ENCODE measurements around the gene EPB41L3.
A peak's percentile ranks its signal among the peaks of the same experiment; 100 is the strongest.

The EPB41L3 gene

GRCh38 chr18:5530629-5531178 lies 13.1 kb downstream of the EPB41L3 start:
- no peak overlapping the region for H3K27ac ChIP-seq (ENCODE audit: low read depth, low read length)
- no peaks in the 10 kb centered on the region for H3K36me3 ChIP-seq (ENCODE audit: control insufficient read depth, insufficient read depth, low read length)
- no peaks in the 10 kb centered on the region for H3K4me1 ChIP-seq (ENCODE audit: control insufficient read depth, insufficient read depth, low read length)
- H3K27me3 ChIP-seq (ENCODE audit: control insufficient read depth, insufficient read depth, low read length) = no peaks in the 10 kb centered on the region
- no peak overlapping the region for H3K4me3 ChIP-seq (ENCODE audit: low read depth, low read length)
- no peak overlapping the region for H3K9ac ChIP-seq (ENCODE audit: low read depth, low read length)
- no peaks in the 10 kb centered on the region for H3K9me3 ChIP-seq (ENCODE audit: control insufficient read depth, insufficient read depth, low read length)

GRCh38 chr18:5529471-5529870 lies 14.3 kb downstream of the EPB41L3 start:
- H3K4me3 ChIP-seq (ENCODE audit: low read depth, low read length) = no peak overlapping the region
- H3K9me3 ChIP-seq (ENCODE audit: control insufficient read depth, insufficient read depth, low read length) = no peaks in the 10 kb centered on the region
- H3K36me3 ChIP-seq (ENCODE audit: control insufficient read depth, insufficient read depth, low read length) = no peaks in the 10 kb centered on the region
- H3K27ac ChIP-seq (ENCODE audit: low read depth, low read length) = no peak overlapping the region
- H3K9ac ChIP-seq (ENCODE audit: low read depth, low read length) = no peak overlapping the region
- H3K4me1 ChIP-seq (ENCODE audit: control insufficient read depth, insufficient read depth, low read length) = no peaks in the 10 kb centered on the region
- no peaks in the 10 kb centered on the region for H3K27me3 ChIP-seq (ENCODE audit: control insufficient read depth, insufficient read depth, low read length)

DNA sequence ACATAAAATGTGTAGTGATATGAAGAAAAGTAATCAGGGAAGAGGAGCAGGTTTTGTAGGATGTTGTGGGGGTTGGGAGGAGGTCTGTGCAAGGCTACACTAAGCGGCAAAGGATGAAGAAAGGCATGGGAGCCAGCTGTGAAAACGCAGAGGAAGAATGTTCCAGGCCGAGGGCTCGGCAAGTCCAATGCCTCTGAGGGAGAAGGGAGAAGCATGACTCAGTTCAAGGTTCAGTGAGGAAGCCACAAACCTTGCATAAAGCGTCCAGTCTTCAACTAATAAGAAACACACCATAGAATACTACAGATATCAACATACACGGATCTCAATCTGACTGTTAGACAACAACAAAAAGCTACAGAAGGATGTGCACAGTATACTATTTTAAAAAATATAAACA lies 16.2 kb downstream of the EPB41L3 start:
- Histone ChIP-seq H3K9ac (ENCODE audit: low read depth, low read length) (no peak overlapping the region), H3K36me3 (ENCODE audit: control insufficient read depth, insufficient read depth, low read length) (no peaks in the 10 kb centered on the region), H3K9me3 (ENCODE audit: control insufficient read depth, insufficient read depth, low read length) (no peaks in the 10 kb centered on the region), H3K4me1 (ENCODE audit: control insufficient read depth, insufficient read depth, low read length) (no peaks in the 10 kb centered on the region), H3K4me3 (ENCODE audit: low read depth, low read length) (no peak overlapping the region), H3K27ac (ENCODE audit: low read depth, low read length) (no peak overlapping the region), H3K27me3 (ENCODE audit: control insufficient read depth, insufficient read depth, low read length) (no peaks in the 10 kb centered on the region)

- Histone ChIP-seq H3K9ac (ENCODE audit: low read depth, low read length) (no peak overlapping the region), H3K9me3 (ENCODE audit: control insufficient read depth, insufficient read depth, low read length) (no peaks in the 10 kb centered on the region), H3K4me1 (ENCODE audit: control insufficient read depth, insufficient read depth, low read length) (no peaks in the 10 kb centered on the region)
Measured at GRCh38 chr18:5524660-5525059, 19.1 kb downstream of the EPB41L3 start.

GRCh38 chr18:5521000-5521399 lies 22.8 kb downstream of the EPB41L3 start:
- H3K9ac ChIP-seq (ENCODE audit: low read depth, low read length) = no peak overlapping the region
- H3K4me3 ChIP-seq (ENCODE audit: low read depth, low read length) = no peak overlapping the region
- H3K36me3 ChIP-seq (ENCODE audit: control insufficient read depth, insufficient read depth, low read length) = no peaks in the 10 kb centered on the region
- no peaks in the 10 kb centered on the region for H3K27me3 ChIP-seq (ENCODE audit: control insufficient read depth, insufficient read depth, low read length)
- no peaks in the 10 kb centered on the region for H3K9me3 ChIP-seq (ENCODE audit: control insufficient read depth, insufficient read depth, low read length)
- H3K4me1 ChIP-seq (ENCODE audit: control insufficient read depth, insufficient read depth, low read length) = no peaks in the 10 kb centered on the region
- no peak overlapping the region for H3K27ac ChIP-seq (ENCODE audit: low read depth, low read length)

More at GRCh38 chr18:5524660-5525059, 19.1 kb downstream of the EPB41L3 start:
- Histone ChIP-seq H3K36me3 (ENCODE audit: control insufficient read depth, insufficient read depth, low read length) (no peaks in the 10 kb centered on the region), H3K4me3 (ENCODE audit: low read depth, low read length) (no peak overlapping the region), H3K27me3 (ENCODE audit: control insufficient read depth, insufficient read depth, low read length) (no peaks in the 10 kb centered on the region), H3K27ac (ENCODE audit: low read depth, low read length) (no peak overlapping the region)

DNA sequence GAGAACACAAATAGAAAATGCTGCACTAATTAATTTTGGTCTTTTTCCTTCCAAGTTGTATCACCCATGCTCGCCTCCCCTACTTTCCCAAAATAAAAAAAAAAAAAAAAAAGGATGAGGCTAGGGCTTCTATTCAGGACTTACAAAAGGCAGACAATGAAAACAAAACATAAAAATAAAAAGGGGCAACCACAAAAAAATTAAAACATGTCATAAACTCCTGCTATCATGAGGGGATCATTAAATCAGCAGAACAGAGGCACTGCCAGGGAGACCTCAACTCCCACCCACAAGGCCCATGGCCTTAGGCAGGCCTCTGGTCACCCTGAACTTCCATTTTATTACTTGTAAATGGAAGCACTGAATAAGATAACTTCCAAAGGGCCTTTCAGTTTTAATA lies 23.3 kb downstream of the EPB41L3 start:
- Histone ChIP-seq H3K27ac (ENCODE audit: low read depth, low read length) (no peak overlapping the region), H3K4me3 (ENCODE audit: low read depth, low read length) (no peak overlapping the region), H3K4me1 (ENCODE audit: control insufficient read depth, insufficient read depth, low read length) (no peaks in the 10 kb centered on the region), H3K9ac (ENCODE audit: low read depth, low read length) (no peak overlapping the region), H3K27me3 (ENCODE audit: control insufficient read depth, insufficient read depth, low read length) (no peaks in the 10 kb centered on the region), H3K36me3 (ENCODE audit: control insufficient read depth, insufficient read depth, low read length) (no peaks in the 10 kb centered on the region), H3K9me3 (ENCODE audit: control insufficient read depth, insufficient read depth, low read length) (no peaks in the 10 kb centered on the region)

GRCh38 chr18:5519448-5520298 lies 24.1 kb downstream of the EPB41L3 start:
- no peaks in the 10 kb centered on the region for H3K9me3 ChIP-seq (ENCODE audit: control insufficient read depth, insufficient read depth, low read length)
- H3K9ac ChIP-seq (ENCODE audit: low read depth, low read length) = no peak overlapping the region
- no peaks in the 10 kb centered on the region for H3K36me3 ChIP-seq (ENCODE audit: control insufficient read depth, insufficient read depth, low read length)
- no peaks in the 10 kb centered on the region for H3K27me3 ChIP-seq (ENCODE audit: control insufficient read depth, insufficient read depth, low read length)
- no peaks in the 10 kb centered on the region for H3K4me1 ChIP-seq (ENCODE audit: control insufficient read depth, insufficient read depth, low read length)
- no peak overlapping the region for H3K27ac ChIP-seq (ENCODE audit: low read depth, low read length)
- H3K4me3 ChIP-seq (ENCODE audit: low read depth, low read length) = no peak overlapping the region

DNA sequence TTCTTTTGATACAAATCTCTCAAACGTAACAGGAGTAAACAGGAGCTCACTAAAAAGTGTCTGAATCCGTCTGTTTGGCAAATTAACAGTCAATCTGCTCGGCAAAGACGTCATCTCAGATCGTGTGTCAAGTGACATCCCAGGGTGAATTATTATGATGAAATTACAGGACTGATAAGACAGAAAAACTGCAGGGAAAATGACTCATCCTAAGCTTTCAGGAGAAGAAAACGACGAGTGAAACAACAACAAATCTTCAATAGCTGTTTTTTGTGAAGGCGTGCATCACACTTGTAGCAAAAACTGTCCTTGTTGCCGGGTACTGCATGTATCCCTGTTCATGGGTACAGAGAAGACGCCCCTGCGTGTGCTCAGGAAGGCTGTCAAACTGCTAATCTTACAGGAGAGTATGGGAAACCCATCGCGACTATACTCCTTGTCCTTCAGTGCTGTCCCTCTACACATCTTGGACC lies 24.9 kb downstream of the EPB41L3 start:
- no peaks in the 10 kb centered on the region for H3K27me3 ChIP-seq (ENCODE audit: control insufficient read depth, insufficient read depth, low read length)
- H3K36me3 ChIP-seq (ENCODE audit: control insufficient read depth, insufficient read depth, low read length) = no peaks in the 10 kb centered on the region
- H3K4me3 ChIP-seq (ENCODE audit: low read depth, low read length) = no peak overlapping the region
- H3K27ac ChIP-seq (ENCODE audit: low read depth, low read length) = no peak overlapping the region
- 0 out of 2 replicates have a peak overlapping the region, but pooled peaks have one; percentile 5 for H3K9ac ChIP-seq (ENCODE audit: low read depth, low read length)
- H3K4me1 ChIP-seq (ENCODE audit: control insufficient read depth, insufficient read depth, low read length) = no peaks in the 10 kb centered on the region
- no peaks in the 10 kb centered on the region for H3K9me3 ChIP-seq (ENCODE audit: control insufficient read depth, insufficient read depth, low read length)

GRCh38 chr18:5518179-5518770 lies 25.5 kb downstream of the EPB41L3 start:
- no peak overlapping the region for H3K9ac ChIP-seq (ENCODE audit: low read depth, low read length)
- H3K36me3 ChIP-seq (ENCODE audit: control insufficient read depth, insufficient read depth, low read length) = no peaks in the 10 kb centered on the region
- no peak overlapping the region for H3K27ac ChIP-seq (ENCODE audit: low read depth, low read length)
- H3K4me3 ChIP-seq (ENCODE audit: low read depth, low read length) = no peak overlapping the region
- no peaks in the 10 kb centered on the region for H3K27me3 ChIP-seq (ENCODE audit: control insufficient read depth, insufficient read depth, low read length)
- H3K4me1 ChIP-seq (ENCODE audit: control insufficient read depth, insufficient read depth, low read length) = no peaks in the 10 kb centered on the region
- no peaks in the 10 kb centered on the region for H3K9me3 ChIP-seq (ENCODE audit: control insufficient read depth, insufficient read depth, low read length)

DNA sequence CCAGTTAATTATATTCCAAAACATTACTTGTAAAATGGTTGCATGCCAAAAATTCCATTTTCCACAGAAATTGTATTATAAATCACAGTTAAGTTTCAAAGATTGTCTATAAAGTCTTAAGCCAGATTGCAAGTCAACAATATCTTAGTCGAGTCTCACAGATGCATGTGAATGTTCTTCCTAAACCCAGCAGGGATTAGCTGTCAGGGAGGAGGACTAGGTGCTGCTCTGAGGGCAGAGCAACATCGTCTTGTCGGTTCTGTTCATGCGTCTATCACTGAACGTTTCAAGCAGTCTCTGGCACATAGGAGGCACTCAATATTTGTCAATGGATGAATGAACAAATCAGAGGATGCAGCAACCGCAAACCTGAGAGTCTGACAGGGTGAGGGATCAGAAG lies 27.0 kb downstream of the EPB41L3 start:
- H3K4me1 ChIP-seq (ENCODE audit: control insufficient read depth, insufficient read depth, low read length) = peaks cover 6% of the 10 kb centered on the region
- no peak overlapping the region for H3K27ac ChIP-seq (ENCODE audit: low read depth, low read length)
- H3K9ac ChIP-seq (ENCODE audit: low read depth, low read length) = no peak overlapping the region
- H3K9me3 ChIP-seq (ENCODE audit: control insufficient read depth, insufficient read depth, low read length) = no peaks in the 10 kb centered on the region
- no peaks in the 10 kb centered on the region for H3K36me3 ChIP-seq (ENCODE audit: control insufficient read depth, insufficient read depth, low read length)
- H3K4me3 ChIP-seq (ENCODE audit: low read depth, low read length) = no peak overlapping the region
- H3K27me3 ChIP-seq (ENCODE audit: control insufficient read depth, insufficient read depth, low read length) = no peaks in the 10 kb centered on the region

Measured in HUES48 (cell line).